ENCODE data around the gene FIP1L1. TPM values are rescaled to one million over a fixed set of nuclear protein-coding genes. Genes with fewer than 3 reads are reported as not detected.

Gene FIP1L1
- total and polyA plus RNA-seq, 2 of the 13 experiments (the other 11 are each of a cell fraction or from before 2014, with no cell fraction given) = 14.9 to 69.4 TPM

DNA sequence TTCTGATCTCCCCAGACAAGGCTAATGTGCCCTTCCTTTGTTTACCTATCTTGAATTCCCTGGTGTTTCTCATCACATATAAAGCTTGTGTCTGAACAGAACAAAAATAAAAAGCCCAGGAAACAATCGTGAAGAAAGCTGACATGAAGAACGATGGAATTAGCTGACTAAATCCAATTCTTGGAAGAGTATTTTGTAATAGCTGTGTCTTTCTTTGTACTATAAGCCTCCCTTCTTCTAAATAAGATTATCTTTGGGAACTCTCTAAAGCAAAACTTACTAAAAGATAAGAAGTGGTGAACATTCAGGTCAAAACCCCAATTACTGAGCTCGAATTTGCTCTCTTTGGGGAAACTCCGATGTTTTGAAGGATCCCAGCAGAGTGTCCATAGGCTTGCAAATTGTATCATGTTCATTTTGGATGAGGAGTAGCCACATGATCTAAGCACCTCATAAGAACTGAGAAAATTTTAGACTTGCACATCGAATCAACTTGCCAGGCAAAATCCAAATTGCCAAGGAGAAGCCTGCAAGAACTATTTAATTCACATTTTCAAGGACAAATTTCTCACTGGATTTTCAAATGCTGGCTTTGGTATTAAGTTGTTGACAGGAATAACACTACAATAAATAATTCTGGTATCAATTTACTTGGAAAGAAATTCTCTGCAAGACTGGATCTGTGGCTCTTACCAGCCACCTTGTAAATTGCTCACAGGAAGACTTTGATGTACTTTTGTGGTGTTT, 107.6 kb downstream of the FIP1L1 start:
- no peaks in the 10 kb centered on the region for H3K79me2 ChIP-seq (ENCODE audit: insufficient read depth, low read length)
- H3K27ac ChIP-seq (ENCODE audit: extremely low read length, insufficient read depth, low read length) = no peak overlapping the region
- no peak for FAIRE-seq
- TF ChIP-seq, protein P1, sequence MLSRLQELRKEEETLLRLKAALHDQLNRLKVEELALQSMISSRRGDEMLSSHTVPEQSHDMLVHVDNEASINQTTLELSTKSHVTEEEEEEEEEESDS (CRISPR knock-in tag; IDR thresholded peaks at IDR 0.05; ENCODE audit: borderline replicate concordance) = no peak
- TF ChIP-seq JUND (CRISPR knock-in tag; IDR thresholded peaks at IDR 0.05) (no peak), ZNF550 (CRISPR knock-in tag; IDR thresholded peaks at IDR 0.05; ENCODE audit: borderline replicate concordance) (no peak), ZNF501 (CRISPR knock-in tag; IDR thresholded peaks at IDR 0.05) (no peak), KDM5B (CRISPR knock-in tag; IDR thresholded peaks at IDR 0.05; ENCODE audit: borderline replicate concordance) (no peak), ZBTB21 (CRISPR knock-in tag; IDR thresholded peaks at IDR 0.05) (no peak), ZBTB7A (CRISPR knock-in tag; IDR thresholded peaks at IDR 0.05) (no peak)
- TF ChIP-seq, protein P2, sequence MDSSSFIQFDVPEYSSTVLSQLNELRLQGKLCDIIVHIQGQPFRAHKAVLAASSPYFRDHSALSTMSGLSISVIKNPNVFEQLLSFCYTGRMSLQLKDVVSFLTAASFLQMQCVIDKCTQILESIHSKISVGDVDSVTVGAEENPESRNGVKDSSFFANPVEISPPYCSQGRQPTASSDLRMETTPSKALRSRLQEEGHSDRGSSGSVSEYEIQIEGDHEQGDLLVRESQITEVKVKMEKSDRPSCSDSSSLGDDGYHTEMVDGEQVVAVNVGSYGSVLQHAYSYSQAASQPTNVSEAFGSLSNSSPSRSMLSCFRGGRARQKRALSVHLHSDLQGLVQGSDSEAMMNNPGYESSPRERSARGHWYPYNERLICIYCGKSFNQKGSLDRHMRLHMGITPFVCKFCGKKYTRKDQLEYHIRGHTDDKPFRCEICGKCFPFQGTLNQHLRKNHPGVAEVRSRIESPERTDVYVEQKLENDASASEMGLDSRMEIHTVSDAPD (CRISPR knock-in tag; IDR thresholded peaks at IDR 0.05) = no peak
- H3K4me1 ChIP-seq (ENCODE audit: insufficient read depth, low read length) = no peaks in the 10 kb centered on the region
- in situ Hi-C loops (cut with HindIII; ENCODE audit: extremely low pct_ligation_motif_present, low pct_unique_long_range_greater_than_20kb) = loop anchor here (25.0 kb wide), 1 partner anchor 752 kb away; the partner anchor contains the start of gene PDGFRA
- CTCF ChIA-PET (ENCODE audit: low intra/inter-chr PET ratio, low total read pairs) = no interaction called here
- no peaks in the 10 kb centered on the region for H4K20me1 ChIP-seq (ENCODE audit: insufficient read depth, low read length)
- no peak overlapping the region for H2AFZ ChIP-seq (ENCODE audit: low read length)
- 0 out of 5 replicates have a peak, but pooled peaks cover 4% of the 10 kb centered on the region in 2 experiments for H3K27me3 ChIP-seq (ENCODE audit: control insufficient read depth in 1 of 2, insufficient read depth in 2 of 2, low read length in 2 of 2)
- no peaks in the 10 kb centered on the region for H3K36me3 ChIP-seq (replicated peaks in 1 of 2; ENCODE audit: control insufficient read depth in 1 of 2, insufficient read depth in 2 of 2, low read length in 2 of 2)
- H3K9me3 ChIP-seq (ENCODE audit: low read length) = no peaks in the 10 kb centered on the region
- no peak overlapping the region for H3K9ac ChIP-seq (ENCODE audit: insufficient read depth, low read depth, low read length)
- POLR2A ChIA-PET = no interaction called here
- H3K4me3 ChIP-seq (replicated peaks in 1 of 3; ENCODE audit: insufficient read depth in 1 of 3, low read depth in 2 of 3, low read length in 3 of 3) = no peak overlapping the region
- intact Hi-C loops (cut with micrococcal nuclease; ENCODE audit: unreplicated experiment) = no loop called here
- WGBS (ENCODE audit: low lambda C conversion rate) = 31% methylated on average over 5 of the region's 5 CpGs
- H3K4me2 ChIP-seq (ENCODE audit: low read depth, low read length) = no peak overlapping the region
- no TSS peak for BruUV-seq (replicated peaks)
- DNase-seq (ENCODE audit: low spot score) = no peak
- no peak for ATAC-seq
